Measurements from ENCODE around the gene SIL1. TPM values are rescaled to one million over a fixed set of nuclear protein-coding genes. Genes with fewer than 3 reads are reported as not detected.

SIL1 gene
- polyA plus RNA-seq, 2 of the 4 experiments (the other 2 are of a cell fraction): 27.6 to 45.5 TPM

GRCh38 chr5:139027150-139027549 is 171.0 kb downstream of the SIL1 start (continued):
- TF ChIP-seq ZC3H11A (IDR thresholded peaks at IDR 0.05) (no peak), MYC (IDR thresholded peaks at IDR 0.05; ENCODE audit: borderline replicate concordance, low read length) (no peak), EHF (CRISPR knock-in tag; IDR thresholded peaks at IDR 0.05) (no peak)

- no peak overlapping the region for H3K4me2 ChIP-seq
- DNase-seq (ENCODE audit: low read depth in 1 of 2, low spot score in 1 of 2) (no peak), ATAC-seq (no peak), FAIRE-seq (no peak)
- H3K4me3 ChIP-seq: no peak overlapping the region
- peaks cover 5% of the 10 kb centered on the region; the same call in 1 of the 3 replicates for H3K4me1 ChIP-seq
- ChIA-PET CTCF (interaction anchor here (1.0 kb wide), 1 partner anchor 39 kb away, joined by 3 read pairs; no protein-coding TSS in a partner anchor), POLR2A (no interaction called here)
- no peak for TF ChIP-seq HOXB5 (CRISPR knock-in tag; IDR thresholded peaks at IDR 0.05)
- 50% methylated on average over 2 of the region's 2 CpGs for WGBS (ENCODE audit: missing lambda C conversion rate)
- no peaks in the 10 kb centered on the region for H3K9me3 ChIP-seq
- H3K27ac ChIP-seq: no peak overlapping the region
Measured at GRCh38 chr5:139025651-139026050, 172.5 kb downstream of the SIL1 start.

- H3K27ac ChIP-seq: no peak overlapping the region
- no peaks in the 10 kb centered on the region for H3K9me3 ChIP-seq
- TF ChIP-seq HES2 (IDR thresholded peaks at IDR 0.05): no peak
- TF ChIP-seq ZFP36 (IDR thresholded peaks at IDR 0.05; ENCODE audit: borderline replicate concordance, partially characterized antibody): no peak
- FAIRE-seq (no peak), ATAC-seq (no peak), DNase-seq (ENCODE audit: low read depth in 1 of 2, low spot score in 1 of 2) (no peak)
- no peak overlapping the region for H3K4me2 ChIP-seq
- ChIA-PET CTCF (no interaction called here), POLR2A (no interaction called here)
- peaks cover 5% of the 10 kb centered on the region; the same call in 1 of the 3 replicates for H3K4me1 ChIP-seq
- WGBS (ENCODE audit: missing lambda C conversion rate): 85% methylated on average over 8 of the region's 8 CpGs
- no peak overlapping the region for H3K4me3 ChIP-seq
Measured at GRCh38 chr5:139023286-139023685, 174.9 kb downstream of the SIL1 start.

- Histone ChIP-seq H3K4me2 (no peak overlapping the region), H3K4me3 (no peak overlapping the region), H3K4me1 (no peaks in the 10 kb centered on the region), H3K27ac (no peak overlapping the region), H3K9me3 (no peaks in the 10 kb centered on the region)
- DNase-seq (ENCODE audit: low read depth in 1 of 2, low spot score in 1 of 2) (no peak), FAIRE-seq (no peak), ATAC-seq (no peak)
- CTCF ChIA-PET: no interaction called here
- WGBS (ENCODE audit: missing lambda C conversion rate): 81% methylated on average over 1 of the region's 1 CpG
- POLR2A ChIA-PET: no interaction called here
- TF ChIP-seq PHF8 (IDR thresholded peaks at IDR 0.05; ENCODE audit: borderline replicate concordance, low read depth): no peak
- no peak for TF ChIP-seq NR3C1 (IDR thresholded peaks at IDR 0.05)
- TF ChIP-seq POLR2AphosphoS2 (conservative IDR thresholded peaks at IDR 0.05; ENCODE audit: low read length): no peak
- TF ChIP-seq ESRRA (IDR thresholded peaks at IDR 0.05; ENCODE audit: borderline replicate concordance, low read length): no peak
- TF ChIP-seq NFE2L2 (conservative IDR thresholded peaks at IDR 0.05; ENCODE audit: low read length): no peak
- TF ChIP-seq RNF2 (IDR thresholded peaks at IDR 0.05; ENCODE audit: borderline replicate concordance, low read depth): no peak
- TF ChIP-seq EHMT2 (IDR thresholded peaks at IDR 0.05; ENCODE audit: low read depth): no peak
- TF ChIP-seq HOXB5 (CRISPR knock-in tag; IDR thresholded peaks at IDR 0.05): no peak
- no peak for TF ChIP-seq FOSL2 (IDR thresholded peaks at IDR 0.05)
- TF ChIP-seq FOSL2 (CRISPR knock-in tag; IDR thresholded peaks at IDR 0.05): no peak
- no peak for TF ChIP-seq MAX (IDR thresholded peaks at IDR 0.05)
- no peak for TF ChIP-seq RFX5 (IDR thresholded peaks at IDR 0.05)
- no peak for TF ChIP-seq NPAS2 (CRISPR knock-in tag; IDR thresholded peaks at IDR 0.05; ENCODE audit: borderline replicate concordance)
- no peak for TF ChIP-seq ZFP36 (IDR thresholded peaks at IDR 0.05; ENCODE audit: borderline replicate concordance, partially characterized antibody)
- no peak for TF ChIP-seq SMC3 (IDR thresholded peaks at IDR 0.05)
- no peak for TF ChIP-seq HMGXB4 (CRISPR knock-in tag; IDR thresholded peaks at IDR 0.05; ENCODE audit: borderline replicate concordance)
Measured at GRCh38 chr5:139022528-139022927, 175.6 kb downstream of the SIL1 start.

Measured in A549 (cell line).